C4-2B (cell line): ENCODE measurements around the gene TUBB3.

ENCODE experiments used
- CTCF ChIP-seq: fragments of 450-650 bp; conservative IDR thresholded peaks from 2 replicates; pipeline ENCODE4 v1.5.1; 2017; ENCODE audit warnings: mild to moderate bottlenecking
- ZFX ChIP-seq: fragments of 450-650 bp; IDR thresholded peaks from 2 replicates; pipeline ENCODE4 v1.6.1; 2017

- TF ChIP-seq CTCF: no peak
- no peak for TF ChIP-seq ZFX
Observed at GRCh38 chr16:89931964-89932363, 8.8 kb downstream of the TUBB3 start.
